Measurements from ENCODE around the gene CHRNA3.
A peak's percentile ranks its signal among the peaks of the same experiment; 100 is the strongest.
"Not testable (repeated sequence)": the region's sequence is repeated elsewhere in the genome, so short reads cannot be mapped to it uniquely, and the experiment has no call there.

The CHRNA3 gene

DNA sequence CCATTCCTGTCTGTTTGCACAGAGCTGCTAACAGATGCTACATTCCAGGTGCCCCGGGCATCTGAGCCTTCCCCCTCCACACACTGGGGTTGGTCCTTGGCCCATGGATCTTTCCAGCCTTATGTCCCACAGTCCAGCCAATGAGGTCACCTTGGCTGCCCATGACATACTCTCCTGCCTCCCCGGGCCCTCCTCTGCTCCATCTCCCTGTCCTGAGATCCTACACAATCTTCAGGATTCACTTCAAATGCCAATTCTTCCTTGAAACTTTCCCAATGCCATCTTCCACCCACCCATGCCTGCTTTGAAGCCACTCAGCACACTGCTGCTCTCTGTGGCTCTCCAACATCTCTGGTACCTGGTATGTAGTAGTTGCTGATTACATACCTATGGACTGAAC lies 4.3 kb downstream of the CHRNA3 start:
- DNase-seq: no peak

DNA sequence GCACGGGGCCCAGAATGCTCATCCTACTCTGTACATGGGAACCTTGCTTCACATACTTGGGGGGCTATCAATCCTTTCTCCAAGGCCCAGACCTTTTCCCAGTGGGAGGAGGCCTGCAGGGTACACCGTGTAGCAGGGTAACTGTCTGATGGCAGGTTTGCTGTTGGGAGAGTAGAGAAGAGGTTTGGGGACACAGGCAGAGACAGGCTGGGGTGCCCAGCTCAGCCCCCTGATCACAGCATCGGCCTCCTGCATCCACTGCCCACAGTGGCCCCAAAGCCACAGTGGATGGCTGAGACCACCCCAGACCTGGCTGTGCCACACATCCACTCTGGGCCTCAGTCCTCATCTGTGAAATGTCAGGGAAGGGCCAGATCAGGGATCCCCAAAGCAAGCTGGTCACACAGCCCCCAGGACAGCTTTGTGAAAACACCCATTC lies 5.6 kb downstream of the CHRNA3 start:
- DNase-seq: no peak

DNA sequence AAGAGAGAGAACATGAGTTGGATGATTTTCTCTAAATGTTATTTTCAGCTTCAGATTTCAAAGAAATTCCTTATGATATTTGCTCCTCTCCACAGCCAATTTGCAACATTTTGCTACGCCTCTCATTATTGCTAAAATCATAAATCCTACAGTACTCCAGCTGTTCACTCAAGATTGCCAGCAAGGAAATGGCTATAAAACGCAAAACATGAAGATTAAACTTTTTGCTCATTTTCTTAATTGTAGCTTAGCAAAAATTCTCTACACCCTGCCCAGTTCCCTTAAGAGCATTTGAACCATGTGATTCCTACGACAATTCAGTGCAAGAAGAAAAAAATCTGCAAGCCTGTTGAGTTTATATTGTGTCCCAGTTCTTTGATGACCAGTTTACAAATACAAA lies 6.8 kb downstream of the CHRNA3 start:
- no peak for DNase-seq

DNA sequence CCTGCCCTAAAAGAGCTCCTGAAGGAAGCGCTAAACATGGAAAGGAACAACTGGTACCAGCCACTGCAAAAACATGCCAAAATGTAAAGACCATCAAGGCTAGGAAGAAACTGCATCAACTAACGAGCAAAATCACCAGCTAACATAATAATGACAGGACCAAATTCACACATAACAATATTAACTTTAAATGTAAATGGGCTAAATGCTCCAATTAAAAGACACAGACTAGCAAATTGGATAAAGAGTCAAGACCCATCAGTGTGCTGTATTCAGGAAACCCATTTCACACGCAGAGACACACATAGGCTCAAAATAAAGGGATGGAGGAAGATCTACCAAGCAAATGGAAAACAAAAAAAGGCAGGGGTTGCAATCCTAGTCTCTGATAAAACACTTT lies 11.2 kb downstream of the CHRNA3 start:
- not testable (repeated sequence) for DNase-seq

DNA sequence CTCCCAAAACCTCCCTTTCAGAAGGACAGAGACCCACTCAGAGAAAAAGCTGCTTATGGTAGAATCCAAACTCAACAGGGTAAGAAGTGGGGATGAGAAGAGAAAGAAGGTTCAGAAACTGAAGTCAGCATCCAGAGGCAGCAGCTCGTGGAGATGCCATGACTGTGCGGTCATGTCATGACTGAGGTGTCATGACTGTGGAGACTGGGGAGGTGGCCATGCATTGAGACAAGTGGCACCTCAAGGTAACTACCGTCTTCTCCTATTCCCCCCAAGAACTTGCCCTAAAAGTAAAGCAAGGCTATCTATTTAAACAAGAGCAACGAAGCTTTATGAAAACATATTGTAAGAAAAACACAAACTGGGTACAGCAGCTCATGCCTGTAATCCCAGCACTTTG lies 15.1 kb downstream of the CHRNA3 start:
- no peak for DNase-seq

DNA sequence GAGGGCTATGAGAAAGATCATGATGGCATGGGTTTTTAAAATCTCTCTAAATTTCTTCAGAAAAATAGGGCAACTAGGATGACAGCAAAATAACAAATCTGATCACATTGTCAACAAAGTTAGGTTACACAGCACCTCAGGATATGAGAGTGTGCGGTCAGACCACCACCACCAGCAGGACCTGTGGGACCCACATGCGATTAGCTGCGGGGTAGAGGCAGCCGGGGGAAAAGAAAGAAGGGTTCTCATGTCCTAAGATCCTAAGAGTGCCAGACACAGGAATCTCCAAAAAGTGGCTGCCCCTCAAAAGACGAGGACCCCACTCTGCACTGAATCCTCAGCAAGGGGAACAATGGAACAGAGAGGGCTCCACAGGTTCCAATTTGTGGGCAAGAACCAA lies 15.6 kb downstream of the CHRNA3 start:
- DNase-seq: no peak

DNA sequence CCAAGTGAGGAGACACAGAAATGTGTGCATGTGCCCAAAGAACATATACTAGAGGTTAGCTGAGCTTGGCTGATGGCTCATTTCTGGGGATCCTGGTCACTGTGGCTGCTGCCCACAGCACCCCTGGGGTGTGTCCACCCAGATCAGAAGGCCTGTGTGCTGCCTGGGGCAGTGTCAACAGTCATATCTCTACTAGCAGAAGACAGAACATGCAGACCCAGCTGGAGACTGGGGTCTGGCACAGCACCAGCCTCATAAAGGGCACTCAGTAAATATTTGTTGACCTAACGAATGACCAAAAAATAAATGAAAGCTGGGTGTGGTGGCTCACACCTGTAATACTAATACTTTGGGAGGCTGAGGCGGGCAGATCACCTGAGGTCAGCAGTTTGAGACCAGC lies 16.4 kb downstream of the CHRNA3 start:
- DNase-seq: no peak

DNA sequence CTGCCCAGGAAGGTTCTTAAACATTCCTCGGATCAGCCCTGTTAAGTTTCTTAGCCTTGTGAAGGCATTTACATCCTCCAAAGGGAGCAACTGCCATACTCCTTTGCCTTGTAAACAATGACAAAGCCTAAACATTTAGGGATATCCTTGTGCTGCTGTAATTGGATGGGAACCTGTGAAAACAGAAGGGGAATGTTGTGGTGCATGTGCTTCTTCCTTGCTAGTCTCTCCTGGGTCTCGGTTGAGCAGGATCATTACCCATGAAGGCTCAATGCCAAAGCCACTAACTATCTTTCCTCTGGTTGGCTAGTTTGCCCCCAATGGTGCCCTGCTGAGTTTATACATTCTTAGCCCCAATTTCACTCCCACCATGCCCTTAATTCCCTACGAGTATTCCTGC lies 17.3 kb downstream of the CHRNA3 start:
- DNase-seq: no peak

DNA sequence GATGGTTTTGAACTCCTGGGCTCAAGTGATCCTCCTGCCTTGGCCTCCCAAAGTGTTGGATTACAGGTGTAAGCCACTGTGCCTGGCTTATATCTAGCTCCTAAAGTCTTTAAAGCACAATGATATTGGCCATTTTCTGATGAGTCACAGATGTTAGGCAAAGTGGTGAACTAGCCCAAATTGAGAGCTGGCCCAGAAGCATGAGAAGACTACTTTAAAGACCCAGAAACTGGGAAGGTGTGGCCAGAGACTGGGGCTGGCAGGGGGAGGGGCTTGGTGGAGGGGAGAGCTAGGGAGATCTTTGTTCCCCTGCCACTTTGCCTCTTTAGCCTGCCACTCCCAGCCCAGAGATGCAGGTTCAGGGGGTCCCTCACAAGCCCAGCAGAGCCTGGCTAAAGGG lies 21.6 kb downstream of the CHRNA3 start:
- no peak for DNase-seq

DNA sequence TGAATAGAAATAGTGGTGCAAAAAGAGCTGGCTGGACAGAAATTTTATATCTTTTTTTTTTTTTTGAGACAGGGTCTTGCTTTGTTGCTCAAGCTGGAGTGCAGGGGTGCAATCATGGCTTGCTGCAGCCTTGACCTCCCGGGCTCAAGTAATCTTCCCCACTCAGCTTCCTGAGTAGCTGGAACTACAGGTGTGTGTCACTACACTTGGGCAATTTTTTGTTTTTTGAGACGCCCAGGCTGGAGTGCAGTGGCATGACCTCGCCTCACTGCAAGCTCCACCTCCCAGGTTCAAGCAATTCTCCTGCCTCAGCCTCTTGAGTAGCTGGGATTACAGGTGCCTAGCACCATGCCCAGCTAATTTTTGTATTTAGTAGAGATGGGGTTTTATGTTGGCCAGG lies 22.4 kb downstream of the CHRNA3 start:
- no peak for DNase-seq

DNA sequence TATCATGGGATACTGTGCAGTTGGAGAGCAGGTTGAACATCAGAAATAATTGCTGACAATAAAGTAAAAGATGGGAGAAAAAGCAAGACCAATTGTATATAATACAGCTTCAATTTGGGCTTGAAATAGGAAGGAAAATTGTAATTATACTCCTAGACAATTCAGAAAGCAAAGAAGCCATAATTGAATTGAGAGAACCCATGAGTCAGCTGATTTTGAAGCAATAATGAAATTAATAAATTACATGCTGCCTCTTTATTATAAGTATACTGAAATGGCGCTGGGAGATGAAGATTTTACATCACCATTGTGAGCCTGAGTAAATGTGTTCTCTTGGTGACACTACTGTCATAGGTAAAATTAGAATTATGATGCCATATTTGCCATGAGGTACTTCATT lies 23.2 kb downstream of the CHRNA3 start:
- DNase-seq: no peak

DNA sequence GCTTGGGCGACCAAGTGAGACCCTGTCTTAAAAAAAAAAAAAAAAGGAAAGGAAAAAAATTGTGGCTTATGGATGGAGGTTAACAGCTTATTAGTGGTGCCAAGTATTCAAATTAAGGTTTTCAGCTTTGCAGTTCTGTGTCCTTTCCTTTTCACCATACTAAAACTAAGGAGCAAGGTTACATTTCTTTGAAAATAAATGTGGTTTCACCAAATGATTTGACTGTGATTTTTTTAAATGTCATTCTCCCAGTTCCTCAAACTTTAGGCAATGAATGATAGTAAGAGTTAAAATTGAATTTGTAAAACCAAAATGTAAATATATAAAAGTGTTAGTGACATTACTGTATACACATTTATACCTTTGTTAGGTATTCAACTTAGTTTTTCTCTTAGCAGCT lies 45.9 kb downstream of the CHRNA3 start:
- no peak for DNase-seq

DNA sequence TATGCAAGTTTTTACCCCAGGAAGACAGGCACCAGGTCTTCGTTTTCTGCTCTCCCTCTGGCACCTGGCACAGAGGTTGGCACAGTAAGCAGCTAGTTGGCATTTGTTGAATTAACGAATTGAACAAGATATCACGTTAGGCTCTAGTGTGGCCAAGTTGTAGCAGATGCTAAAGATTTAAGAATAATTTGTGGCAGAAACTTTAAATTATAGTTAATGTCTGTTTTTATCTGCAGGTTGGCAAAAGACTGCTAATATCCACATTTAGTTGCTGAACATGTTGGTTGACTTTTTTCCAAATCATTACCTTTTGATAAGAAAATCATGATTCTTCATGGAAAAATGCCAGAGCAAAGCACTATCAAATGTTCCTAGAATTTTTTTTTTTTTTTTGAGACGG lies 47.4 kb downstream of the CHRNA3 start:
- DNase-seq: no peak

DNA sequence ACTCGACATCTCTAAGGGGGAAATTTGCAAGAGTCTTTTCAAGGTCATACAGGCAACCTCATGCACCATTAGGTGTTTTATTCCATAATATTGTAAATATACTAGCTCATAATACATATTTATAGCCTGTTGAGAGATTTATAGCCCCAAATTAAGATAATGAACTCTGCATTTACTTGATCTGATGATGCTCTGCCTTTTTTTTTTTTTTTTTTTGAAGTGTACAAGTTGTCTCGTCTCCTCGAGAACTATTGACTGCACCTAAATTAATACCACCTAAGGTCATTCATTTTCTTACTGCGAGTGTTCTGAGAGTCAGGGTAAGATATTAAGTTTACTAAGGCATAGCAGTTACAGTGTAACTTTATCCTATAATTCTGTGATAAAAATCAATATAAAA lies 49.4 kb downstream of the CHRNA3 start:
- DNase-seq: no peak

DNA sequence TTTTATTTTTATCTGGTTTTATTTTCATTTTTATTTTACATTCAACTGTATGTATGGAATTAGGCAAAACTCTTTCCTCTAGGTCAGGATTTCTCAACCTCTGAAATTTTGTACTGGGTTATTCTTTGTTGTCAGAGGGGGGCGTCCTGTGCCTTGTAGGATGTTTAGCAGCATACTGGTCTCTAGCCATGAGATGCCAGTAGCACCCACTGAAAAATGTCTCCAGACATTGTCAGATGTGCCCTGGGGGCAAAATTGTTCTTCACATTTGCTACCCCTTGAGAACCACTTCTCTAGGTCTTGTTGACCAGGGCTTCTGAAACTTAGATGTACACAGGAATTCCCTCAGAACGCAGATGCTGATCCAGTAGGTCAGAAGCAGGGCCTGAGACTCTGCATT lies 50.1 kb downstream of the CHRNA3 start:
- no peak for DNase-seq

DNA sequence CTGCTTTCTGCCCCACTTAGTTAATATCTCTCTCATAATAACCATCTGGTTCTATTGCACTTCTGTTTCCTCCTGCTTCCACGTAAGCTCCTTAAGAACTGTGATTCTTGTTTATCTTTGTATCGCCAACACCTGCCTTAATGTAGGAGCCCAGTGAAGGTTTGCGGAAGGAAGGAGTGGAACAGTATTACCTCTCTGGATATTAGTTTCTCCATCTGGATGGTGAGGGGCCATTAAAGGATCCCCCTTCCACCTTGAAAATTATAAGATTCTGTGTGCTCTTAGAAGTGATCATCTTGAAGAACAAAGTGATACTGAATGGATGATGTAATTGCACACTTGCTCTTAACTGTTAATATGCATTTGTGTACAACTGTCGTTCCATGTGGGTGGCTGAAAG lies 53.3 kb downstream of the CHRNA3 start:
- DNase-seq: no peak

DNA sequence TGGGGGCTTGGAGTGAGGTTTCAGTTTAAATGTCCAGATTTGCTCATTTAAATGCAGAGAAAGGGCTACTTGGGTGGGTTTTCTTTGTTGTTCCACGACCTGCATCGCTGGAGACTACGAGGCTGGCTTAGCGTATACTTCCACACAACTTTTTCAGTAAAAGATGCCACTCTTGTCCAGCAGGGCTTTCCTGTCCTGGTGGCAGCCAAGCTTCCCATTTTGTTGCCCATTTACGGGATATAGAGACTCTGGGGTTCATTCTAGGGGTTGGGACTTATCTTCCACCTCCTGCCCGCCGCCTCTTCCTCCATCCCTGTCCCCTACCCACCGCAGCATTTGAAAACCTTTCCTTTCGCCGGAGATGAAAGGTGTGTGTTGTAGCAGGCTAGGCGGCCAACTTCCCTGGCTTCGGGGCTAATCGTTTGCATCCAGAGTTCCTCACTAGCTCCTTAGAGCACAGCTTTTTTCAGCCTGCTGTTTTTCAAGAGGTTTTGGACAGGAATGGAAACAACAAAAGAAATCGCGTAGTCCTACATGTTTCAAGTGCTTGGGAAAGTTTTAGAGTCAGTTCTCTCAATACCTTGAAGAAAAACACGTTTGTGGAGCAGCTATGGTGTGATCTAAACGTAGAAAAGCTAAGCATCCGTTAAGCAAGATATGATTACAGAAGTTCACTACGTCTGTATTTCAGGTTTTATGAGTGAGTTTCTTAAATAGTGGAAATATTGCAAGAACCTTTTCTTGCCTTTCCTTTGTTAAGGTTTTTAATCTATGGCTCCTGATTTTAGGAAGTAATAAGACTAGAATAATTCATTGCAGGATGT lies 54.6 kb downstream of the CHRNA3 start:
- DNase-seq: no peak

DNA sequence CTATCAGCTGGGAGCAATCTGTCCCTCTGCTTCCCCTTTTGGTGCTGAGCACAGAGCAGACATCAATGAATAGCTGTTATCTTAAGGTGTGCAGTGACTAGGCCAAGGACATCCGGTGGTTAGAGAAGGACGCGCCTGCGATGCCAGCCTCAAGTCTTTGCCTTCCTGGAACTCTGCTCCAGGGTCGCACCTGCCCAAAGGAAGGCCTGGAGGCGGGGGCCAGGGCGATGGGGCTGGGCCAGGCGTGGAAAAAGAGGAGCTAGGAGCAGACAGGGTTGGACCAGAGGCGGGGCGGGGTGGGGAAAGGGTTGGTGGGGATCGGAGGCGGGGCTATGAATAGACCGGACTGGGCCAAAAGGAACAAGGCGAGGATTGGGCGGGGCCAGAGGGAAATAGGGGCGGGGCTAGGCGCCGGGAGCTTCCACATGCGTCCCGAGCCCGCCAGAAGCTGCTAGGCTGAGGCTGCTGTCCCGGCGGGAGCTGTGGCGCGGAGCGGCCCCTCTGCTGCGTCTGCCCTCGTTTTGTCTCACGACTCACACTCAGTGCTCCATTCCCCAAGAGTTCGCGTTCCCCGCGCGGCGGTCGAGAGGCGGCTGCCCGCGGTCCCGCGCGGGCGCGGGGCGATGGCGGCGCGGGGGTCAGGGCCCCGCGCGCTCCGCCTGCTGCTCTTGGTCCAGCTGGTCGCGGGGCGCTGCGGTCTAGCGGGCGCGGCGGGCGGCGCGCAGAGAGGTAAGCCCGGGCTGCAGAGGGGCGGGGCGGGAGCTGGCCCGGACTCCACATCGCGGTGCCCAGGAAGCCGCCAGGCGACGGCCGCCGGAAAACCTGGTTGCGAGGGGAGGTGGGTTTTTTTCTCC lies 55.5 kb downstream of the CHRNA3 start, which contains the start of gene CHRNA5:
CHRNA5 (plus strand) TSS at position 424 of the 854 bp plus-strand sequence; CDS start at position 624, 200 bp downstream.
- DNase-seq: peak; percentile 89

DNA sequence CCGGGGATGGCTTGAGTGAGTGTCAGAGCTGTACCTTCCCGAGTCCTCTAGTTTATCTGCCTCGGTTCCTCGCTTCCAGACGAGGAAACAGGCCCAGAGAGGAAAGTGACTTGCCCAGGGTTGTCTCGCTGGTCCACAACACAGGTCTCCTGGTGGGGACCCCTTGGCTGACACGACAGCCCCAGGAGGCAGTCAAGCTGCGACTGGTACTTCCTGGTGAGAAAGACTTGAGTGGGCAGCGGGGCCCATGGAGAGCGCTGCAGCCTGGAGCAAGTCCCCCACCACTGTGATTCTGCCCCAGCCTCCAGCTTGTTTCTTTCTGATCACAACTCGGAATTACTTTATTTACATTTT lies 56.1 kb downstream of the CHRNA3 start:
- no peak for DNase-seq

DNA sequence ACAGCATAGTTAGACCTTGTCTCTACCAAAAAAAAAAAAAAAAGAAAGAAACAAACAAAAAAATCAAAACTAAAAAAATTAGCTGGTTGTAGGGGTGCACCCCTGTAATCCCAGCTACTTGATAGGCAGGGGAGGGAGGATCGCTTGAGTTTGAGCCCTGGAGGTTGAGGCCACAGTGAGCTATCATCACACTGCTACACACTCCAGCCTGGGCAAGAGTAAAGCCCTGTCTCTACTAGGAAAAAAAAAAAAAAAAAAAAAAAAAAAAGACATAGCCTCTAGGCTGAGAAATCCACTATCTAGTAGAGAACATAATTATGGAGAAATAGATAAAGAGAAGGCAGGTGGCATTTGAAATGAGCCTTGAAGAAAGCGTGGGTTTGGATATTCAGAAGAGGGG lies 57.7 kb downstream of the CHRNA3 start:
- DNase-seq: no peak

DNA sequence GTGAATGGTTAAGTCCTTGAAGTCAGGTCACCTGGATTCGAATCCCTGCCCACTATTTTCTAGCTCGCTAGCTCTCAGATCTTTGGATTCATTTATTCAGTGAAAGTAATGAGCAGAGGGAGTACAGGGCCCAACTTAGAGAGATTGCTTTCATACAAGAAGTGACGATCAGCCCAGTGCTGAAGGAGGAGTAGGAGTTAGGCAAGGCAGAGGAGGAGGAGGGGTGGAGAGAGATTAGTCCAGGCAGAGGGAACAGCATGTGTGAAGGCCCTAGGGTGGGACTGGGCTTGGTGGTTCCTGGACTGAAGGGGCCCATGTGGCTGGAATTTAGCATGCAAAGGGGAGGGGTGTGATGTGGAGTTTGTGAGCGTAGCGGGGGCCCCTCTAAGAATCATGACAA lies 59.3 kb downstream of the CHRNA3 start:
- DNase-seq: no peak

DNA sequence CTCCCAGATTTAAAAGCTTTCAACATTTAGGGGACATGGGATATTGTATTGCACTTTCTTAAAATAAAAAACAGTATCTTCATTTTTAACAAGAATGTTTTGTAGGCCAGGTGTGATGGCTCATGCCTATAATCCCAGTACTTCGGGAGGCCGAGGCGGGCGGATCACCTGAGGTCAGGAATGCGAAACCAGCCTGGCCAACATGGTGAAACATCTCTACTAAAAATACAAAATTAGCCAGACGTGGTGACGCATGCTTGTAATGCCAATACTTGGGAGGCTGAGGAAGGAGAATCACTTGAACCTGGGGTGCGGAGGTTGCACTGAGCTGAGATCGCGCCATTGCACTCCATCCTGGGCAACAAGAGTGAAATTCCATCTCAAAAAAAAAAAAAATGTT lies 60.6 kb downstream of the CHRNA3 start:
- not testable (repeated sequence) for DNase-seq

DNA sequence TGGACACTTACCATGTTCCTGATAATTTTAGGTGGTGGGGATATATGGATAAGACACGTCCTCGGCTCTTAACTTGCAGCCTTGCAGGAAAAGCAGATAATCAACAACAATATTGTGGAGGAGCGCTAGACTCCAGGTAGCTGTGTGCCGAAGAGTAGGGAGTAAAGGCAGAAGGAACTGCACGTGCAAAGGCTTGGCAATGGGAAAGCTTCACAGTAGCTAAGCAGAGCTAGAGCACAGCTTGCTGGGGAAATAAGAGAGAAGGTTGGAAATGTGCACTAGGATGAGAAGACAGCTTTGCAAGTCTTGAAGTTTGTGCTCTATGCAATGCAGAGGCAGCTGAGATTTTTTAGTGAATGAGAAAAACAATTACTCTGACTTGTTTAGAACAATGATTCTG lies 68.2 kb downstream of the CHRNA3 start:
- DNase-seq: no peak

DNA sequence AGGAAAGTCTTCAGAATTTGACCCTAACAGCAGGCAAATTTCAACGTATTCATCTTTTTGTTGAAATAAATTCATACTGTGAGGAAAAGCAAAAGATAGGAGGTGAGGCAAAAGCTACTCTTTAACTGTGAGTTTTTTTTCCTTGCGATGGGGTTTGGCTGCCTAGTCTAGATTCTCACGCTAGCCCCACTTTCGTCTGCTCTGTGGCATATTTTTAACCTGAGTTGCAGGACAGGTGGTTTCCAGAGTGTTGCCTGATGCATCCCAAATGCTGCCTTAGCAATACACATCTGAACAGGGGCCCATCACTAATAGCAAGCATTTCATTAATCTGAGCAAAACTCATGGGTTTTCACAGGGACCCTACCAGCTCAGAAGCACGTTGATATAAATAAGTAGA lies 68.9 kb downstream of the CHRNA3 start:
- DNase-seq: no peak

All from NCI-H2227 treated with DMSO at 0.1 percent for 48 hours (cell line).